ENCODE data around the gene TMEM229B.

Gene TMEM229B

GRCh38 chr14:67438969-67439368 is 49.6 kb downstream of the TMEM229B start:
- H3K36me3 ChIP-seq (ENCODE audit: insufficient read depth, low read length): no peaks in the 10 kb centered on the region

DNA sequence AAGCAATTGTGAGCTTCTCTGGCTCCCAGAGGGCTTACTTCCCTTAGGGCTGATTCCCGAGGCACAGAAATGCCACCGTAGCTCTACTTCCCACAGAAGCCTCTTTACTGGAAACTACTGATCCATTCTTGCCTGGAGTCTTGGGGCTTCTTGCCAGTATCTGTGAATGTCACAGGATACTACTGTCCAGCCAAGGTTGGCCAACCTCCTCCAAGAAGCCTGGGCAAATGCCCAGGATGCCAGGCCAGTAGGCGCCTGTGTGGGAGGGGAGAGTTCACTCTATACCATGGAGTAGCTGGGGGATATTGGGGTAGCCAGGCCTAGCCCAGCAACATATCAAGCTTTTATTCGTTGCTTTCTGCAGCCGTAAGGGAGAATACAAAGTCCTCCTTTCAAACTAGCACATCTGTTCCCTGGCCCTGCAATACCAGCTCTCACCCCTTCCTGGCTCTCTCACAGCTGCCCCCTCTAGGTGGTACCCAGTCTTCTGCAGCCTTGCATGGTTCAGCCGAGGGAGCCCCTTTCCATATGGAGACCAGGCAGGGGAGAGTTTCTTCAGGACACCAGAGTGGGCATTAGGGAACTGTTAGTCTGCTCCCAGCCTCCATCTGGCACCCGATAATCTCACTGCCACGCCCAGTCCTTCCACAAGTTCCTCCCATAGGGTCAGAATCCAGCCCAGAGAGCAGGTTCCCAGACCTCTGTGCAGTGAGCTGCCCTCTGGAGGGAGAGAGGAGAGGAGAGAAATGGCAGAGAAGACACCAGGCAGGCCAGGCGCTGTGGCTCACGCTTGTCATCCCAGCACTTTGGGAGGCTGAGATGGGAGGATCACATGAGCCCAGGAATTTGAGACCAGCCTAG is 52.3 kb downstream of the TMEM229B start:
- H3K9ac ChIP-seq (ENCODE audit: insufficient read length): no peak overlapping the region
- no peak overlapping the region for H3K27ac ChIP-seq
- H3K36me3 ChIP-seq (ENCODE audit: insufficient read depth, low read length): no peaks in the 10 kb centered on the region
- H3K4me3 ChIP-seq: no peak overlapping the region
- TF ChIP-seq FOXP2 (optimal IDR thresholded peaks at IDR 0.05; ENCODE audit: control extremely low read depth, extremely low read length, insufficient read depth): no peak
- no peak for TF ChIP-seq EZH2 (IDR thresholded peaks at IDR 0.05)
- no peak for TF ChIP-seq POLR2AphosphoS5 (IDR thresholded peaks at IDR 0.05; ENCODE audit: borderline replicate concordance, low read depth, low read length)
- no peak for DNase-seq (ENCODE audit: low read depth, low spot score)
- H3K9me3 ChIP-seq (ENCODE audit: low read depth, low read length): no peaks in the 10 kb centered on the region

More at GRCh38 chr14:67438969-67439368, 49.6 kb downstream of the TMEM229B start:
- H3K9me3 ChIP-seq (ENCODE audit: low read depth, low read length): no peaks in the 10 kb centered on the region
- TF ChIP-seq POLR2AphosphoS5 (IDR thresholded peaks at IDR 0.05; ENCODE audit: borderline replicate concordance, low read depth, low read length) (no peak), FOXP2 (optimal IDR thresholded peaks at IDR 0.05; ENCODE audit: control extremely low read depth, extremely low read length, insufficient read depth) (no peak), EZH2 (IDR thresholded peaks at IDR 0.05) (no peak)
- no peak overlapping the region for H3K4me3 ChIP-seq
- no peak for DNase-seq (ENCODE audit: low read depth, low spot score)
- no peak overlapping the region for H3K27ac ChIP-seq
- H3K9ac ChIP-seq (ENCODE audit: insufficient read length): no peak overlapping the region

DNA sequence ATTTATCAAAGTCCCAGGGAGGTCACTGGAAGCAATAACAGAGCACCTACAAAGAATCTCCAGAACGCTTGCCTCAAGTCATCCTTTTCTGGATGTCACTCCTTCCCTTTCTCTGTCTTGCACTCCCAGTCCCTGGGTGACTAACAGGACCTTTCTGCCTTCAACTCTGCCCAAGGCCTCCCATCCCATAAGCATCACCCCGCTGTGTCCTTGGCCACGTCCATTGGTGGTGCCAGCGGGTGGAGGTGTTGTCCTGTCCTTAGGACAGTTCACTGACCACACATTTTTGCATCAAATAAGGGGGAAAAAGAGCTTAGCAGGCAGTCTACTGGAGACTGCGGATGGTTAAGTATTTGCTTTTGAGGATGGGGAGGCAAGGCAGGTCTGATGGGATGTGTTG is 52.9 kb downstream of the TMEM229B start:
- Histone ChIP-seq H3K9me3 (ENCODE audit: low read depth, low read length) (no peaks in the 10 kb centered on the region), H3K27ac (no peak overlapping the region), H3K9ac (ENCODE audit: insufficient read length) (no peak overlapping the region), H3K36me3 (ENCODE audit: insufficient read depth, low read length) (no peaks in the 10 kb centered on the region), H3K4me3 (no peak overlapping the region)
- no peak for TF ChIP-seq FOXP2 (optimal IDR thresholded peaks at IDR 0.05; ENCODE audit: control extremely low read depth, extremely low read length, insufficient read depth)
- no peak for TF ChIP-seq POLR2AphosphoS5 (IDR thresholded peaks at IDR 0.05; ENCODE audit: borderline replicate concordance, low read depth, low read length)
- no peak for TF ChIP-seq EZH2 (IDR thresholded peaks at IDR 0.05)
- DNase-seq (ENCODE audit: low read depth, low spot score): no peak

DNA sequence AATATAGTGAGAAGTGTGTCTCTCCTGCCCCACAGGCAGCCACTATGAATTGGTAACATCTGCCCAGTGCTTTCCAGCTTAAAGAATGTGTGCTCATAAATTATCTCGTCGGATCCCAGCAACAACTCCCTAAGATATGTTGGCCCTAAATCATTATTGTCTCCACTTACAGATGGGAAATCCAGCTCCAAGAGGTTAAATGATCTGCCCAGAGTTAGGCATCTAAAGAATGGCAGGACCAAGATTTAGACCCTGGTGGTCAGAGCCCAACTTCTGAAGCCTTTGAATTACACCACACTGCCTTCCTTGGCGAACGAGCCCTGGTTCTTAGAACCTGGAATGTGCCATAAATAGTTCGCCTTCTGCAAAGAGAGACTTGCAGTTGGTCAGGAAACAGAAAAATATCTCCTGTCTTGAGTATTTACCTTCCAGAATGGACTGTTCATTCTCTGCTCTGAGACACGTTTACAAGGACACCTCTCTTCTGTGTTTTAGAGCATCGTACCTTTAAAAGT is 56.4 kb downstream of the TMEM229B start:
- no peak for TF ChIP-seq POLR2AphosphoS5 (IDR thresholded peaks at IDR 0.05; ENCODE audit: borderline replicate concordance, low read depth, low read length)
- no peak for TF ChIP-seq EZH2 (IDR thresholded peaks at IDR 0.05)
- Histone ChIP-seq H3K27ac (no peak overlapping the region), H3K4me3 (no peak overlapping the region), H3K9me3 (ENCODE audit: low read depth, low read length) (no peaks in the 10 kb centered on the region), H3K9ac (ENCODE audit: insufficient read length) (no peak overlapping the region), H3K36me3 (ENCODE audit: insufficient read depth, low read length) (no peaks in the 10 kb centered on the region)
- no peak for DNase-seq (ENCODE audit: low read depth, low spot score)

GRCh38 chr14:67429510-67430205 is 58.9 kb downstream of the TMEM229B start:
- Histone ChIP-seq H3K9me3 (ENCODE audit: low read depth, low read length) (no peaks in the 10 kb centered on the region), H3K9ac (ENCODE audit: insufficient read length) (no peak overlapping the region), H3K36me3 (ENCODE audit: insufficient read depth, low read length) (no peaks in the 10 kb centered on the region), H3K4me3 (no peak overlapping the region), H3K27ac (no peak overlapping the region)
- DNase-seq (ENCODE audit: low read depth, low spot score): no peak
- no peak for TF ChIP-seq POLR2AphosphoS5 (IDR thresholded peaks at IDR 0.05; ENCODE audit: borderline replicate concordance, low read depth, low read length)
- TF ChIP-seq EZH2 (IDR thresholded peaks at IDR 0.05): no peak
- no peak for TF ChIP-seq FOXP2 (optimal IDR thresholded peaks at IDR 0.05; ENCODE audit: control extremely low read depth, extremely low read length, insufficient read depth)

GRCh38 chr14:67428501-67429031 is 60.0 kb downstream of the TMEM229B start:
- DNase-seq (ENCODE audit: low read depth, low spot score): no peak
- Histone ChIP-seq H3K9ac (ENCODE audit: insufficient read length) (no peak overlapping the region), H3K36me3 (ENCODE audit: insufficient read depth, low read length) (no peaks in the 10 kb centered on the region), H3K27ac (no peak overlapping the region), H3K9me3 (ENCODE audit: low read depth, low read length) (no peaks in the 10 kb centered on the region), H3K4me3 (no peak overlapping the region)
- no peak for TF ChIP-seq POLR2AphosphoS5 (IDR thresholded peaks at IDR 0.05; ENCODE audit: borderline replicate concordance, low read depth, low read length)
- TF ChIP-seq EZH2 (IDR thresholded peaks at IDR 0.05): no peak

DNA sequence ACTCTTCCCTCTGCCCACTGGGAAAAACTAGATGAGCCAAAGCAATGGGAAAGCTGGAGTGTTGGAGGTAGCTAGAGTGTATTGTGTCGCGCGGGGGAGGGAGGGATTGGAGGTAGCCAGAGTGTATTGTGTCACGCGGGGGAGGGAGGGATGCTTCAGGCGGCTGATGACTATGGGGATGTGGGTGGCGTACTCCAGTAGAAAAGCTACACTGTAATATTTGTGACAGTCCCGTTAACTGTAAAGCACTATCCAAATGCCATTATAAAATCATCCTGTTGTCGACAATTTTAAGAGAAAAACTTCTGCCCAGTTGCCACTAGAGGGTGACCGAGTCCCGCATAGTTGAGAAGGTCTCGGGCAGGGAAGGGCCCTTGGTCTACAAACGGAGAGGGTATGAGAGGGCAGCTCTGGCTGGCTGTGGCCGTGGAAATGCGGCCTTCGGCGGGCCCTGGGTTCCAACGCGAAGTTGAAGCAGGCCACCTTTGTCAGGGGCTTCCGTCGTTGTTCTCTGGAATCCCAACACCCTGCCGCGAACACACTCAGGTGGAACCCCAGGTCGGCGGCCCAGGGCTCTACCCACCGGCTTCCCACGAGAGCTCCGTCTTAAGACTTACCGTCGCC is 61.4 kb downstream of the TMEM229B start:
- no peak for TF ChIP-seq EZH2 (IDR thresholded peaks at IDR 0.05)
- TF ChIP-seq POLR2AphosphoS5 (IDR thresholded peaks at IDR 0.05; ENCODE audit: borderline replicate concordance, low read depth, low read length): no peak
- TF ChIP-seq FOXP2 (optimal IDR thresholded peaks at IDR 0.05; ENCODE audit: control extremely low read depth, extremely low read length, insufficient read depth): no peak
- Histone ChIP-seq H3K27ac (no peak overlapping the region), H3K4me3 (no peak overlapping the region), H3K9ac (ENCODE audit: insufficient read length) (no peak overlapping the region), H3K9me3 (ENCODE audit: low read depth, low read length) (no peaks in the 10 kb centered on the region), H3K36me3 (ENCODE audit: insufficient read depth, low read length) (no peaks in the 10 kb centered on the region)
- no peak for DNase-seq (ENCODE audit: low read depth, low spot score)

DNA sequence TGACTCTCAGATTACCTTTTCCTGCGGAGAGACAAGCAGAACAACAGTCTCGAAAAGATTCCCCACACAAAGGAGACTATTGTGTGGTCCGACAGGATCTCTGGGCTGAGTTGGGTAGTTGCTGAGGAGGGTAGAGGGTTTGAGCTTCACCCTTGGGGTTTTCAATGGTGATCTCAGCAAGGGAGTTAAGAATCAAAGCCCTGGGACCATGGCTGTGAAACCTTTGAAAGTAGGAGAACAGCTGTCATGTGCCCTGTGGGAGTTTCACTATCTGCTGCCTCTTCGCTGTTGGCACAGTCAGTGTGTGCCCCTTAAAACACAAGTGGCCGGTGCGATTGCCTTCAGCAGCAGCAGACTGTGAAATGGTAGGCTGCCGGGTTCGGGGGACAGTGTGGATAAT is 62.4 kb downstream of the TMEM229B start:
- Histone ChIP-seq H3K36me3 (ENCODE audit: insufficient read depth, low read length) (no peaks in the 10 kb centered on the region), H3K27ac (no peak overlapping the region), H3K9me3 (ENCODE audit: low read depth, low read length) (no peaks in the 10 kb centered on the region), H3K9ac (ENCODE audit: insufficient read length) (no peak overlapping the region), H3K4me3 (no peak overlapping the region)
- TF ChIP-seq POLR2AphosphoS5 (IDR thresholded peaks at IDR 0.05; ENCODE audit: borderline replicate concordance, low read depth, low read length): no peak
- TF ChIP-seq EZH2 (IDR thresholded peaks at IDR 0.05): no peak
- no peak for TF ChIP-seq FOXP2 (optimal IDR thresholded peaks at IDR 0.05; ENCODE audit: control extremely low read depth, extremely low read length, insufficient read depth)
- DNase-seq (ENCODE audit: low read depth, low spot score): no peak

All from SK-N-MC (cell line).